ENCODE data around the gene MAP3K1.

Gene MAP3K1

DNA sequence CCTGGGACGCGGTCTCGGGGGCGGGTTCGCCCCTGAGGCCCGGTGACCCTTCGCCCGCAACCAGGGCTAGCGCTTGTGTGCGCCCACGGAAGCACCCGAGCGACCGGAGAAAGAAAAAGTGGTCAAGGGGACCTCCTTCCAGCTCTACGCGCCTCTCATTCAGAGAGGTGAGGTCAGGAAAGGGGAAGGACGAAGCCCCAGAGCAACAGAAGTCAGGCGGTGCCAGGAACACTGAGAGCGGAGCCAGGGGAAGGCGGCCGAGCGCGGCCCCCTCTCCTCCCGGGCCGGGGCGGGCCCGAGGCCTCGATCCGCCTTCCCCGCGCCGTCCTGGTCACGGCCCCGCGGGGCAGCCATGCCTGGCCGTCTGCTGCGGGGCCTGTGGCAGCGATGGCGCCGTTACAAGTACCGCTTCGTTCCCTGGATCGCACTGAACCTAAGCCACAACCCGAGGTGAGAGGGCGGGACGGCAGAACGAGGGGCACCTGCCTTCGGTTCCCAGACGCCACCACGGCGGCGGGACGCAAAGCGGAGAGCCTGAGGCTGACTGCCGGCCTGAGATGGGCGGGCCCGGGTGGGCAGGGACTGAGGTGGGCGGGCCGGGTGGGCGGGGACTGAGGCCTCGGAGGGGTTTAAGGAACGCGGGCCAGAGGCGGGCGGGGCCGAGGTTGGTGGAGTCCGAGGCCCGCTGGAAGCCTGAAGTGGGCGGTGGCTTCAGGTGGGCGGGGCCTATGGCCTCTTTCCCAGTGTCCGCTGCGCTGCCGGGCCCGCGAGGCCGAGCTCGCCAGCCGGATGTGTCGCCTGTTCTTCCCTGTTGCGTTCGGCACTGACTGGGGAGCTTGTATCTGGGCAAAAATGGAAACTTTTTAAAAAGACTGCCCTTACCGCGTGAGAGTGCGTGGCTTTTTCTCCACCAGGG is 94.2 kb downstream of the MAP3K1 start, which contains the start of gene SETD9:
Gene SETD9, plus strand, starts transcription at position 303 of the 916 bp plus-strand sequence. Its CDS starts 50 bp downstream, at position 353.
- peak; percentile 93 for DNase-seq (ENCODE audit: low read depth in 2 of 2)

GRCh38 chr5:56910210-56910965 is 95.0 kb downstream of the MAP3K1 start:
- no peak for DNase-seq (ENCODE audit: low read depth in 2 of 2)

- no peak for DNase-seq (ENCODE audit: low read depth in 2 of 2)
These were observed 98.4 kb downstream of the MAP3K1 start for GRCh38 chr5:56913766-56914165.

GRCh38 chr5:56914678-56915077 is 99.3 kb downstream of the MAP3K1 start:
- no peak for DNase-seq (ENCODE audit: low read depth in 2 of 2)

DNA sequence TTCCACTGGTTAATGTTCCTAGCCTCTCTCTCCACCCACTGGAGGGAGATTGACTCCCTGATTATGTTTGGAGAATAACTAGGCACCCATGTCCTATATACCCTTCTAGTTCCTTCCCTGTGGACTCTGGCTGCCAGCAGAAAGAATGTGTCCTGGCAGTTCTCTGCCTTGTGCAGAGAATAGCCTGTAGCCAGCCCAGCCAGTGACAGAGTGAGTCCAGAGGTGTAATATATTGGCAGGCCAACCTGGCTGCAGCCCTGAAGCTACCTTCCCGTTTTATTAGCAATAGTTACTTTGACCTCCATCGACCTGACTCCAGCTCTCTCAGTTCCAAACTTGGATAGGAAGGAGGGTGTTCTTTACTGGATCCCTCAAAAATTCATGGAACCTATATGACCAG is 102.2 kb downstream of the MAP3K1 start:
- no peak for DNase-seq (ENCODE audit: low read depth in 2 of 2)

GRCh38 chr5:56918054-56918453 is 102.7 kb downstream of the MAP3K1 start:
- DNase-seq (ENCODE audit: low read depth in 2 of 2), result no peak

- no peak for DNase-seq (ENCODE audit: low read depth in 2 of 2)
These were observed 104.8 kb downstream of the MAP3K1 start for GRCh38 chr5:56919942-56920662.

- no peak for DNase-seq (ENCODE audit: low read depth in 2 of 2)
These were observed 107.6 kb downstream of the MAP3K1 start for GRCh38 chr5:56922922-56923321.

DNA sequence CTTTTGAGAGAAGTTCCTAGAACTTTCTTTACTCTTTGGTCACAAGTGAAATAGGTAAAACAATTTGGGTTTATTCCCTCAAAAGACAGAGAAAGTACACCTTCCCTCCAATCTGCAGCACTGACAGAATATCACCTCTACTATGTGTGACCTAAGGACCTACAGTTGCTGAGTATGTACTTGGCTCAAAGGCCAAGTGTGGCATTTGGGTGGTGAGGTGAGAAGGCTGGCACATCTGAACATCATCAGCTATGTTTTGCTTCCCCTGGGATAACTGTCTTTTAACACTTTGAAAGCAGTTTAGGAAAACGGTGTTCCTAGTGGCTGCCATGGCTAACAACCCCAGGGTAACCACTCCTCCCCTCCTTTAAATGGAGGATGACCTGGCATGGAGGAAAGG is 119.0 kb downstream of the MAP3K1 start:
- DNase-seq (ENCODE audit: low read depth in 2 of 2), result no peak

DNA sequence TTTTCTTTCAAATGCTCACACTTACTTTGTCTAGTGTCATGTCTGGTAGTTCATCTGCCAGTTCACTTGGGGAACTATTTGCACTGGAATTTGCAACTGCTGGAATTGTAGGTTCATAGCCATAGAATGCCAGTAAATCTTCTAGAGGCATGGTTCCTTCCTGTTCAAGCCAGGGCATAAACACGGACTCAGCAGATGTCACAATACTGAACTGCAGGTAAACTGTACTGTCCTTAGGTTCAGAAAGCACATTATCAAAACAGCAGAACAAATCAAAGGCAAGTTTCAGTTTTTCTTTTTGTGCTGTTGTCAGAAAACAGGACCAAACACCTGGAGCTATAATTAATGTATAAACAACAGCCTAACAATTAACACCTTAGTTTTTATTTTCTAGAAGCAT is 123.5 kb downstream of the MAP3K1 start:
- DNase-seq (ENCODE audit: low read depth in 2 of 2), result no peak

GRCh38 chr5:56941981-56942380 is 126.6 kb downstream of the MAP3K1 start:
- peak; percentile 57 to 68 for DNase-seq (ENCODE audit: low read depth in 2 of 2)

Measured in fibroblast of skin of left quadriceps (primary cell).